GM12801 (cell line): ENCODE results near the gene C1orf94.

Experiments used
- TF ChIP-seq, protein P1 (sequence below): IDR thresholded peaks from one replicate; pipeline ENCODE4 v1.5.1; 2011; ENCODE audit warnings: control low read depth; ENCODE audit not compliant: insufficient read length; ENCODE audit errors: extremely low read depth

The C1orf94 gene, protein sequence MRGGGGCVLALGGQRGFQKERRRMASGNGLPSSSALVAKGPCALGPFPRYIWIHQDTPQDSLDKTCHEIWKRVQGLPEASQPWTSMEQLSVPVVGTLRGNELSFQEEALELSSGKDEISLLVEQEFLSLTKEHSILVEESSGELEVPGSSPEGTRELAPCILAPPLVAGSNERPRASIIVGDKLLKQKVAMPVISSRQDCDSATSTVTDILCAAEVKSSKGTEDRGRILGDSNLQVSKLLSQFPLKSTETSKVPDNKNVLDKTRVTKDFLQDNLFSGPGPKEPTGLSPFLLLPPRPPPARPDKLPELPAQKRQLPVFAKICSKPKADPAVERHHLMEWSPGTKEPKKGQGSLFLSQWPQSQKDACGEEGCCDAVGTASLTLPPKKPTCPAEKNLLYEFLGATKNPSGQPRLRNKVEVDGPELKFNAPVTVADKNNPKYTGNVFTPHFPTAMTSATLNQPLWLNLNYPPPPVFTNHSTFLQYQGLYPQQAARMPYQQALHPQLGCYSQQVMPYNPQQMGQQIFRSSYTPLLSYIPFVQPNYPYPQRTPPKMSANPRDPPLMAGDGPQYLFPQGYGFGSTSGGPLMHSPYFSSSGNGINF

DNA sequence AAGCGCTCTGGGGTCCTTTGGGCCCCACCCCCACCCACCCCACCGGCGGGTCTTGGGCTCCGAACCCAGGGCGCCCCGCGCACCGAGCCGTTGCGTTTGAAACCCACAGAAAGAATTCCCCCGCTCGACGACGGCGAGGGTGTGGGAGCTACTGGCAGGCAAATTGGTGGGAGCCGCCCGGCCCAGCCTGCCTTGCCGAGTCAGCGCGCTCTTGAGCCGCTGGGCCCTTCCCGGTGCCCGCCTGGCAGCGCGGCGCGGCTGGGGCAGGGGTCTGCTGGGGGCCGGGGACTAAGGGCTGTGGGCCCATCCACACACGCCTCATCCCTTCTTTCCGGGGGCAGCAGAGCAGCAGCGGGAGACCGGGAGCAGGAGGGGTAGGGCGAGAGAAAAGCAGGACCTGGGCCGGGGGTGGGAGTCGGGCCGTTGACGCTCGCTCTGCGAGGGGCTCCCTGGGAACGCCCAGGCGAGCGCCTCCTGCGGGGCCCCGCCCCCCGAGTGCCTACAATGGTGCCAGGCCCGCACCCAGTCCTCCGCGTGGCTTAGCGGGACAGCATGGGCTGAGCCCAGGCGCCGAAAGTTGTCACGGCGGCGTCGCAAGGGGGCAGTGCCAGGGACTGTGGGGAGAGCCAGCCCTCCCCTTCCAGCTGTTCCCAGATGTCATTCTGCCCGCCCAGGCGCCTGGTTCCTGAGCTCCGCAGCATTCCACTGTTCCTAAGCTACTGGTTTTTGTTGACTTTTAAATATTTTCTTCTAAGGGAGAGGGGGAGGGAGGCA, at the start of gene C1orf94:
TSS of gene C1orf94 (plus strand) at position 78 of the 774 bp plus-strand sequence. CDS start 883 bp downstream, outside the sequence.
- TF ChIP-seq, protein P1, sequence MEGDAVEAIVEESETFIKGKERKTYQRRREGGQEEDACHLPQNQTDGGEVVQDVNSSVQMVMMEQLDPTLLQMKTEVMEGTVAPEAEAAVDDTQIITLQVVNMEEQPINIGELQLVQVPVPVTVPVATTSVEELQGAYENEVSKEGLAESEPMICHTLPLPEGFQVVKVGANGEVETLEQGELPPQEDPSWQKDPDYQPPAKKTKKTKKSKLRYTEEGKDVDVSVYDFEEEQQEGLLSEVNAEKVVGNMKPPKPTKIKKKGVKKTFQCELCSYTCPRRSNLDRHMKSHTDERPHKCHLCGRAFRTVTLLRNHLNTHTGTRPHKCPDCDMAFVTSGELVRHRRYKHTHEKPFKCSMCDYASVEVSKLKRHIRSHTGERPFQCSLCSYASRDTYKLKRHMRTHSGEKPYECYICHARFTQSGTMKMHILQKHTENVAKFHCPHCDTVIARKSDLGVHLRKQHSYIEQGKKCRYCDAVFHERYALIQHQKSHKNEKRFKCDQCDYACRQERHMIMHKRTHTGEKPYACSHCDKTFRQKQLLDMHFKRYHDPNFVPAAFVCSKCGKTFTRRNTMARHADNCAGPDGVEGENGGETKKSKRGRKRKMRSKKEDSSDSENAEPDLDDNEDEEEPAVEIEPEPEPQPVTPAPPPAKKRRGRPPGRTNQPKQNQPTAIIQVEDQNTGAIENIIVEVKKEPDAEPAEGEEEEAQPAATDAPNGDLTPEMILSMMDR = no peak

DNA sequence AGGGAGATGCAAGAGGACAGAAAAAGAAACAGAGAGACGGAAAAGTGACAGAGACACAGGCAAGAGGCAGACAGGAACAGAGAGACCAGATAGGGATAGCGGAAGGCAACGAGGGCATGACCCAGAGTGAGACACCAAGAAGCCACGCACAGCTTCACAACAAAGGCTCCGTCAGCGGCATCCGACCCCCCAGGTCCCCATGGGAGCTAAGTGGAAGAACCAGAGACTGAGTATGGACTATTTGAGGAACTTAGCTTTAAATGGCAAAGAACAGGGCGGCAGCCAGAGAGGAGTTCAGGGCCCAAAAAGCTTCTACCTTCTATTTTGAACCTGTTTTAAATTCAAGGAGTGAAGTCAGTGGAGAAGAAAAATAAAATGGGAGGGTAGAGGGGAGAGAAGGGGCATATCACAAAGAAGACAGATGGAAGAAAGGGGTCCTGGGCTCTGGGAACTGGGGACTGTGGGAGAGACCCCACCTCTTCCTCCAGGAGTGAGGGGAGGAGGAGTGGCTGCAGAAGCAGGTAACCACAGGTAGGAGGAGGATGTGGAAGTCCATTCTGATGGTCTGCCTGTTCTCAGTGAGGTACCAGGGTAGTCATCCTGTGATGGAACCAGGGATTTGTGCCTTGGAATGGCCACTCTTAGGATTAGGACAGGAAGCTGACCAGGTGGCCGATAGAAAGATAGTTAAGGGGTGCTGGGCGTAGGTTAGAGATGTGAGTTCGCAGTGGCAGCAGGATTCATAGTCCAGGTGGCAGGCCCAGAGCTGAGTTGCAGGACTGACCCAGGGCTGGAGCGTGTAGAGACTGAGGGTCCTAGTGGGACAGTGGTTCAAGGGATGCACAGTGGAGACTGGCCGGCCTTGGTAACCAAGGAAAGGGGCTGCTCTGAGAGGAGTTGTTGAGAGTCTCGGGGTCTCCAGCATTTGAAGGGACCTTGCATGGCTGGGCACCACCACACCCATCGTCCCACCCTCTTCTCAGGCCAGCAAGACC, 49.4 kb upstream of the C1orf94 start:
- TF ChIP-seq, protein P1 = no peak

DNA sequence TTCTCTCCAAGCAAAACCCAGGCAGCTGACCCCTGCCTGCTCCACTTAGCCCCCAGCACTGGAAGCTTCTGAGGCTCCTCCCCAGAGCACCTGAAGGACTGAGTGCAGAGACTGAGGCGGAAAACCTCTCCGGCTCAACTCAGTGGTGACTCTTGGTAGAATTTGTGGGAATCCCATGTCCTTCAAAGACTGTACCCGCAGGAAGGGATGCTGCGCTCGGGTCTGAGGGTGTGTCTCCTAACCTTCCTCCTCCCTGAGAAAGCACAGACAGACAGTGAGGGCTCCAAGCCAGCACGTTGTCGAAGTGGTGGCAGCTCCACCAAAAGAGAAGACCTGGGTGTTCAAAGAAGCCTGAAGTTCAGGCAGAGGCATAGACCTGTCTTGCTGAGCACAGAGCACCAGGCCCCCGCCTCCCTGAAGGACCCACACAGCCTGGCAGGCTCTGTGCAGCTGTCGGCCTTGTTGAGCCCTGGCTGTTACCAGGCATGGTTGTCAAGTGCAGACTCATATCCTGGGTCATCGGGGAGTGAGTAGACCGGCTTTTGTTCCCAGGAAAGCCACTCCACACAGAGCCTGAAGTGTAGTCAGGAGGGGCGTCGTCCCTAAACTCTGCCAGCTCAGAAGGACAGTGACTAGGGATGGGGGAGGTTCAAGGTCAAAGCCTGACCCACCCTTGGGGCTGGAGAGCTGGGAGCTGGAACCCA, 48.4 kb upstream of the C1orf94 start:
- TF ChIP-seq, protein P1 = no peak

DNA sequence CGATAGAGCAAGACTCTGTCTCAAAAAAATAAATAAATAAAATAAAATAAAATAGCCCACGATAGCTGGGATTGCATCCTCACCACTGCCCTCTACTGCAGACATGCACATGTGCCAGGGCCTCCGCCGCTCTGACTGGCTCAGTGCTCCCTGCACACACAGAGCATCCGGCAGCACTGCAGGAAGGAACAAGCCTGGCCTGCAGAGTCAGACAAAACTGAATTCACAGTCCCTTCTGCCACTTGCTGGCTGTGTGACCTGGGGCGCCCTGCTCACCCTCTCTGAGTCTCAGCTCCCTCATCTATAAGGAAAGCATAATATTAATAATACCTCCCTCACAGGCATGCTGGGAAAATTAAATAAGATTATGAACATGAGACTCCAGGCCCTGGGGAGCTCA, 47.1 kb upstream of the C1orf94 start:
- TF ChIP-seq, protein P1 = no peak

DNA sequence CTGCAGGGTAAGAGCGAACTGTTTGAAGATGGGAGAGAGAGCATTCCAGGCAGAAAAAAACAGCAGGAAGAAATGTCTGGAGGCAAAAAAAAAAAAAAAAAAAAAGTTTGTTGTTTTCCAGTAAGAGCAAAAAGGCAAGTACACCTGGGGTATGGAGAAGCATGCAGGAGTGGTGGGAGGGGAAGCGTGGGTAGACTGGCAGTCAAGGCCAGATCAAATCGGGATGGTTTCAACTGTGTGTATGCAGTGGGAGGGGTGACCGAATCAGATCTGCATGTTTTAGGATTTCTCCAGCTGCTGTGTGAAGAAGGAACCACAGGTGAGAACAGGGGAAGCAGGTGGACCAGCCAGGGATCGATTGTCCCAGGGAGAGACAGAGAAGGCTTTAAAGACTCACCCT, 46.4 kb upstream of the C1orf94 start:
- TF ChIP-seq, protein P1 = no peak

DNA sequence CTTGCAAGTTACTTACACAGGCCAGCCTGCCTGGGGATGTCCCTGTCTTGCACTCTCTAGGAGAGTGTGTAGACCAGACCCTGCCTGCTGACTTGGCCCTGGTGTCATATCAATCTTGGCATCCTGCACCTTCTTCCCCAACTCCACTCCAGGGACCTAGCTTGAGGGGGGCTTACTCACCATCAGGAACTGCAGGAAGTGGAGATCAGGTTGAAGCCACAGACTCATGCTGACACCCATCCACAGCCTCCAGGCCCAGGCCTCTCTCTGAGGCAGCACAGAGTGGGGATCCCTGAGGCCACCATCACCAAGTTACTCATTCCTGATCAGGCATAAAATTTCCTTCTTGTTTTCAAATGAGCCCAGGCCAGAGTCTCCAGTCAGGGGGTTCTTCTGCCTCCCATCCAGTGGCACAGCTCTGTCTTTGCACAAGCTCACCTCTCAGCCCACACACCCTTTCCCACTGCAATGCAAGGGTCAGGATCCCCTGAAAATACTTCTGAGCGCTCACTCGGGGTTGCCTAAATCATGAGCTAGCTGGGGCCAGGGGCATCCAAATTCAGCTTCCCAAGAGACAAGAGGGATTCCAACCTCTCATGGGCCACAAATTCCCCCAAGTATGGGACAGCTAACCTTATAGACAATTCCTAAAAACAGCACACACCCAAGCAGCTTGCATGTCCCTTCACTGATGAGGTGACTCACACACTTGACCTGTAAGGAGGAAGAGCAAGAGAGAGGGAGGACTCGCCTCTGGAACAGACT, 45.1 kb upstream of the C1orf94 start:
- TF ChIP-seq, protein P1 = no peak
